Erythroblast (primary cell): ENCODE measurements around the gene FIGNL1.

Experiments
- GATA1 ChIP-seq: IDR thresholded peaks from 2 replicates; pipeline ENCODE4 v1.6.1; 2011; ENCODE audit warnings: low read depth, mild to moderate bottlenecking, control low read depth, low read length, moderate library complexity
- POLR2A ChIP-seq: IDR thresholded peaks from 2 replicates; pipeline ENCODE4 v1.6.1; 2011; ENCODE audit warnings: mild to moderate bottlenecking, low read length

- TF ChIP-seq POLR2A = no peak
- TF ChIP-seq GATA1 = no peak
These were observed 22.3 kb upstream of the FIGNL1 start for GRCh38 chr7:50472427-50472826.
